HEK293T (cell line): ENCODE results near the gene UNKL.

Experiments used
- FOXA1 ChIP-seq: fragments of 450-650 bp; IDR thresholded peaks from 2 replicates; pipeline ENCODE4 v1.6.1; 2016; ENCODE audit warnings: mild to moderate bottlenecking
- FOXM1 ChIP-seq: fragments of 450-650 bp; IDR thresholded peaks from 2 replicates; pipeline ENCODE4 v1.6.1; 2017; ENCODE audit warnings: mild to moderate bottlenecking, borderline replicate concordance
- L3MBTL2 ChIP-seq: fragments of 450-650 bp; conservative IDR thresholded peaks from 2 replicates; pipeline ENCODE4 v1.6.1; 2016; ENCODE audit warnings: mild to moderate bottlenecking
- SUZ12 ChIP-seq: fragments of 450-650 bp; IDR thresholded peaks from 2 replicates; pipeline ENCODE4 v1.6.1; 2016; ENCODE audit warnings: mild to moderate bottlenecking
- TARDBP ChIP-seq: fragments of 450-650 bp; IDR thresholded peaks from 2 replicates; pipeline ENCODE4 v1.6.1; 2016
- TF ChIP-seq, protein P1 (sequence below): fragments of 450-650 bp; IDR thresholded peaks from 2 replicates; pipeline ENCODE4 v1.6.1; 2016

DNA sequence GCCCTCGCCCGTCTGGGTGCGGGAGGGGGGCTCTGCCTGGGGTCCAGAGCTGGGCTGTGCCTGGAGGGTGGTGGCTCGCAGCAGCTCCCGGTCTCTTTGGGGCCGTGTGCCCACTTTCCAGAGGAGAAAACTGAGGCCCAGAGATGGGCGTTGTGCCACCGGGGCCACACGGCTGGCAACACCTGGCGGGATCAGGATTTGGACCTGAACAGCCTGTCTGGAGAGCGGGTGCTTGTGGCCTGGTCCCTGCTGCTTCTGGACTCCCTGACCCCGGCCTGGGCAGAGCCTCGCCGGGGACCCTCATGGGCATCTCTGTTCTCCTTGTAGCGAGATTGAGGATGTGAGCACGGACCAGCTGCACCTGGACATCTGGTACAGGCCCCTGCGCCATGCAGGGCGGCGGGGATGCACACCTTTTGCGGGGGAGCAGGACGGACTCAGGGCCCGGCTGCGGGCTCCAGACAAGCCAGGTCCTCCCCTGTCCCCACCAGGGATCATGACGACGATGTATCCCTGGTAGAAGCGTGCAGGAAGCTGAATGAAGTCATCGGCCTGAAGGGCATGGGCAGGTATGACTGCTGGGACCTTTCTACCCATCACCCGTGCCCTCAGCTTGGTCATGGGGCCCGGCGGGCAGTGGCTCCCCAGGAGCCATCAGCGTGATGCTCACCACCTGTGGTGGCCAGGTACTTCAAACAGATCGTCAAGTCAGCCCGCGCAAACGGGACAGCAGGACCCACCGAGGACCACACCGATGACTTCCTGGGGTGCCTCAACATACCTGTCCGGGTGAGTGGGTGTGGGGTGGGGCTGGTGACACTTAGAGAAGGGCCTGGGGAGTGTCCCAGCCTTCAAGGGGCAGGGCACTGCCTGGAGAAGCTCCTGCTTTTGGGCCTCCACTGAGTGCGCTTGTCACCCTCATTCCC, 72.7 kb downstream of the UNKL start:
- TF ChIP-seq FOXA1, result no peak
- TF ChIP-seq, protein P1, sequence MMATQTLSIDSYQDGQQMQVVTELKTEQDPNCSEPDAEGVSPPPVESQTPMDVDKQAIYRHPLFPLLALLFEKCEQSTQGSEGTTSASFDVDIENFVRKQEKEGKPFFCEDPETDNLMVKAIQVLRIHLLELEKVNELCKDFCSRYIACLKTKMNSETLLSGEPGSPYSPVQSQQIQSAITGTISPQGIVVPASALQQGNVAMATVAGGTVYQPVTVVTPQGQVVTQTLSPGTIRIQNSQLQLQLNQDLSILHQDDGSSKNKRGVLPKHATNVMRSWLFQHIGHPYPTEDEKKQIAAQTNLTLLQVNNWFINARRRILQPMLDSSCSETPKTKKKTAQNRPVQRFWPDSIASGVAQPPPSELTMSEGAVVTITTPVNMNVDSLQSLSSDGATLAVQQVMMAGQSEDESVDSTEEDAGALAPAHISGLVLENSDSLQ, result no peak
- TF ChIP-seq L3MBTL2, result no peak
- TF ChIP-seq SUZ12, result no peak
- no peak for TF ChIP-seq TARDBP
- TF ChIP-seq FOXM1, result no peak
